ENCODE measurements around the gene GRID2. TPM values are rescaled to one million over a fixed set of nuclear protein-coding genes. Genes with fewer than 3 reads are reported as not detected.

GRID2 gene
- total RNA-seq, 1 experiment from 2014 or later = not detected

DNA sequence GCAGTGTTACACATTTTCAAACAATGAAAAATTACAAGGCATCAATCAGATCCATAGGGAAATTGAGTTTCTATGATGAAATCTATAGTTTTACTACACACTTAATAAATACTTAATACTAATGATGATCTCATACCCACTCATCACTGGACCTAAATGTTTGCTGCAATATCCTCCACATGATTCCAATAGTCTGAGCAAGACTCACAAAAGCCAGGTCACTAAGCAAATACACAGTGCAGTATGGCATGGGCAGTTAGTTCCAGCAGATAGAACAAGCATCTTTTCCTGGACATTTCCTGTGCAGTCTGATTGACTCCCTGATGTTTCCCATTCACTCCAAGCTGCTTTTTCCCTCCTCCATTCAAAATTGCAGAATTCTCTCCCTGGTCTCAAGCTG lies 1415.8 kb downstream of the GRID2 start:
- H3K4me3 Mint-ChIP-seq (ENCODE audit: unreplicated experiment) = no peak overlapping the region
- intact Hi-C loops (cut with micrococcal nuclease; ENCODE audit: unreplicated experiment) = no loop called here
- Histone ChIP-seq H3K4me3 (ENCODE audit: low read depth, low read length) (no peak overlapping the region), H3K9me3 (no peaks in the 10 kb centered on the region), H3K27me3 (replicated peaks; ENCODE audit: control insufficient read depth, insufficient read depth, low read length) (no peaks in the 10 kb centered on the region), H3K4me1 (no peaks in the 10 kb centered on the region), H3K36me3 (ENCODE audit: control insufficient read depth, insufficient read depth, low read length) (no peaks in the 10 kb centered on the region)
- DNase-seq = no peak
- H3K9me3 Mint-ChIP-seq (ENCODE audit: unreplicated experiment) = no peaks in the 10 kb centered on the region
- ChIA-PET POLR2A (no interaction called here), CTCF (no interaction called here)
- H3K36me3 Mint-ChIP-seq (ENCODE audit: insufficient read depth, unreplicated experiment) = no peaks in the 10 kb centered on the region
- H3K27me3 Mint-ChIP-seq (ENCODE audit: insufficient read depth, unreplicated experiment) = no peaks in the 10 kb centered on the region
- no peak overlapping the region for H3K27ac Mint-ChIP-seq (ENCODE audit: unreplicated experiment)
- no peaks in the 10 kb centered on the region for H3K4me1 Mint-ChIP-seq (ENCODE audit: low read depth, unreplicated experiment)
- BruUV-seq (replicated peaks) = no TSS peak
- TF ChIP-seq, protein P1, sequence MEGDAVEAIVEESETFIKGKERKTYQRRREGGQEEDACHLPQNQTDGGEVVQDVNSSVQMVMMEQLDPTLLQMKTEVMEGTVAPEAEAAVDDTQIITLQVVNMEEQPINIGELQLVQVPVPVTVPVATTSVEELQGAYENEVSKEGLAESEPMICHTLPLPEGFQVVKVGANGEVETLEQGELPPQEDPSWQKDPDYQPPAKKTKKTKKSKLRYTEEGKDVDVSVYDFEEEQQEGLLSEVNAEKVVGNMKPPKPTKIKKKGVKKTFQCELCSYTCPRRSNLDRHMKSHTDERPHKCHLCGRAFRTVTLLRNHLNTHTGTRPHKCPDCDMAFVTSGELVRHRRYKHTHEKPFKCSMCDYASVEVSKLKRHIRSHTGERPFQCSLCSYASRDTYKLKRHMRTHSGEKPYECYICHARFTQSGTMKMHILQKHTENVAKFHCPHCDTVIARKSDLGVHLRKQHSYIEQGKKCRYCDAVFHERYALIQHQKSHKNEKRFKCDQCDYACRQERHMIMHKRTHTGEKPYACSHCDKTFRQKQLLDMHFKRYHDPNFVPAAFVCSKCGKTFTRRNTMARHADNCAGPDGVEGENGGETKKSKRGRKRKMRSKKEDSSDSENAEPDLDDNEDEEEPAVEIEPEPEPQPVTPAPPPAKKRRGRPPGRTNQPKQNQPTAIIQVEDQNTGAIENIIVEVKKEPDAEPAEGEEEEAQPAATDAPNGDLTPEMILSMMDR (IDR thresholded peaks at IDR 0.05; ENCODE audit: insufficient read depth in 1 of 2, low read depth in 1 of 2, low read length in 1 of 2, severe bottlenecking in 1 of 2, unreplicated experiment in 1 of 2) = no peak

DNA sequence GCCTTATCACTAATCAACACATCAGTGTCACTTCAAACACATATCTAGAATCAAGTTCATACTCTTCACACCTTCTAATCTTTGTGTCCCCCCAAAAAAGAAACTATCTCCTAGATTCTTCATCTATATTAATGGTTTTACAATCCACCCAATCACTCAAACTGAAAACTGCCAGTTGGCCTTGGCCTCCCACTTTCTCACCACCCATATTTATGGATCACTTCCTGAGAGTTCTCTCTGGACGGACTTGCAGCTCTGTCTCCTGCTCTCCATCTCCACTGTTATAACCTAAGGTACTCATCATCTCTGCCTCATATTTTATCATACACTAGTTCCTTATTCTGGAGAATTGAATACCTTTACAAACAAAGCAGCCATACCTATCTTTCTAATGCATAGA lies 1418.7 kb downstream of the GRID2 start:
- no peaks in the 10 kb centered on the region for H3K36me3 Mint-ChIP-seq (ENCODE audit: insufficient read depth, unreplicated experiment)
- no peaks in the 10 kb centered on the region for H3K27me3 Mint-ChIP-seq (ENCODE audit: insufficient read depth, unreplicated experiment)
- H3K9me3 Mint-ChIP-seq (ENCODE audit: unreplicated experiment) = no peaks in the 10 kb centered on the region
- Histone ChIP-seq H3K36me3 (ENCODE audit: control insufficient read depth, insufficient read depth, low read length) (no peaks in the 10 kb centered on the region), H3K9me3 (no peaks in the 10 kb centered on the region), H3K27me3 (replicated peaks; ENCODE audit: control insufficient read depth, insufficient read depth, low read length) (no peaks in the 10 kb centered on the region), H3K4me3 (ENCODE audit: low read depth, low read length) (no peak overlapping the region), H3K4me1 (no peaks in the 10 kb centered on the region)
- no peaks in the 10 kb centered on the region for H3K4me1 Mint-ChIP-seq (ENCODE audit: low read depth, unreplicated experiment)
- H3K4me3 Mint-ChIP-seq (ENCODE audit: unreplicated experiment) = no peak overlapping the region
- BruUV-seq (replicated peaks) = no TSS peak
- intact Hi-C loops (cut with micrococcal nuclease; ENCODE audit: unreplicated experiment) = no loop called here
- DNase-seq = no peak
- ChIA-PET POLR2A (no interaction called here), CTCF (no interaction called here)
- H3K27ac Mint-ChIP-seq (ENCODE audit: unreplicated experiment) = no peak overlapping the region
- TF ChIP-seq, protein P1 (IDR thresholded peaks at IDR 0.05; ENCODE audit: insufficient read depth in 1 of 2, low read depth in 1 of 2, low read length in 1 of 2, severe bottlenecking in 1 of 2, unreplicated experiment in 1 of 2) = no peak

GRCh38 chr4:93730251-93730650 lies 1426.5 kb downstream of the GRID2 start:
- Histone ChIP-seq H3K4me3 (ENCODE audit: low read depth, low read length) (no peak overlapping the region), H3K9me3 (no peaks in the 10 kb centered on the region), H3K27me3 (replicated peaks; ENCODE audit: control insufficient read depth, insufficient read depth, low read length) (no peaks in the 10 kb centered on the region), H3K4me1 (no peaks in the 10 kb centered on the region), H3K36me3 (ENCODE audit: control insufficient read depth, insufficient read depth, low read length) (no peaks in the 10 kb centered on the region)
- Mint-ChIP-seq H3K36me3 (ENCODE audit: insufficient read depth, unreplicated experiment) (no peaks in the 10 kb centered on the region), H3K4me3 (ENCODE audit: unreplicated experiment) (no peak overlapping the region), H3K27me3 (ENCODE audit: insufficient read depth, unreplicated experiment) (no peaks in the 10 kb centered on the region), H3K9me3 (ENCODE audit: unreplicated experiment) (no peaks in the 10 kb centered on the region), H3K4me1 (ENCODE audit: low read depth, unreplicated experiment) (no peaks in the 10 kb centered on the region), H3K27ac (ENCODE audit: unreplicated experiment) (no peak overlapping the region)
- BruUV-seq (replicated peaks) = no TSS peak
- ChIA-PET POLR2A (no interaction called here), CTCF (no interaction called here)
- no peak for DNase-seq
- intact Hi-C loops (cut with micrococcal nuclease; ENCODE audit: unreplicated experiment) = no loop called here
- TF ChIP-seq, protein P1 (IDR thresholded peaks at IDR 0.05; ENCODE audit: insufficient read depth in 1 of 2, low read depth in 1 of 2, low read length in 1 of 2, severe bottlenecking in 1 of 2, unreplicated experiment in 1 of 2) = no peak
